BLaER1 treated with 17β-estradiol and CSF1 and Interleukin-3, amounts not matched to agents 10 nM and 100 nM (cell line): Measurements from ENCODE around the gene ACSS2.

Source experiments
- H3K27ac ChIP-seq, 11 experiments: shearing (Covaris generic); formaldehyde crosslinking; 2 replicates each; pipeline ENCODE4 v1.8.1; 2022
- H3K27me3 ChIP-seq, 11 experiments: shearing (Covaris generic); formaldehyde crosslinking; 2 replicates each; pipeline ENCODE4 v1.8.1; 2022
- H3K36me3 ChIP-seq, 11 experiments: shearing (Covaris generic); formaldehyde crosslinking; 2 replicates each; pipeline ENCODE4 v1.8.1; 2022
- H3K4me1 ChIP-seq, 10 experiments: shearing (Covaris generic); formaldehyde crosslinking; 2 replicates each; pipeline ENCODE4 v1.8.1; 2022
- H3K4me2 ChIP-seq, 11 experiments: shearing (Covaris generic); formaldehyde crosslinking; 2 replicates each; pipeline ENCODE4 v1.8.1; 2022
- H3K4me3 ChIP-seq, 10 experiments: shearing (Covaris generic); formaldehyde crosslinking; 2 replicates each; pipeline ENCODE4 v1.8.1; 2022
- H3K9ac ChIP-seq, 11 experiments: shearing (Covaris generic); formaldehyde crosslinking; 2 replicates each; pipeline ENCODE4 v1.8.1; 2022
- H3K9me3 ChIP-seq, 11 experiments: shearing (Covaris generic); formaldehyde crosslinking; replicated peaks in 1 of 11; 2 replicates each; pipeline ENCODE4 v1.8.1; 2022
- H4K20me1 ChIP-seq, 11 experiments: shearing (Covaris generic); formaldehyde crosslinking; 2 replicates each; pipeline ENCODE4 v1.8.1; 2022
- Cebpa-rat ChIP-seq, 11 experiments: shearing (Covaris generic); IDR thresholded peaks; 2 replicates each; pipeline ENCODE4 v1.8.1; 2022

ACSS2 gene

GRCh38 chr20:34928411-34928810 lies 52.0 kb downstream of the ACSS2 start:
- no peak overlapping the region for H3K4me3 ChIP-seq
- H3K4me1 ChIP-seq, result peaks cover 0 to 10% (median 0%) of the 10 kb centered on the region in 10 experiments; a peak in 5 of 20 replicates
- H4K20me1 ChIP-seq, result peaks cover 0 to 11% (median 0%) of the 10 kb centered on the region in 11 experiments; a peak in 3 of 22 replicates
- H3K4me2 ChIP-seq, result no peak overlapping the region
- H3K9me3 ChIP-seq, result no peaks in the 10 kb centered on the region
- no peak for TF ChIP-seq Cebpa-rat (IDR thresholded peaks at IDR 0.05)
- no peak overlapping the region for H3K27ac ChIP-seq
- no peaks in the 10 kb centered on the region for H3K27me3 ChIP-seq
- no peak overlapping the region for H3K9ac ChIP-seq
- H3K36me3 ChIP-seq, result peaks cover 91 to 98% (median 94%) of the 10 kb centered on the region in 11 experiments

- H3K9ac ChIP-seq, result no peak overlapping the region
- H3K4me3 ChIP-seq, result no peak overlapping the region
- peaks cover 0 to 11% (median 0%) of the 10 kb centered on the region in 11 experiments; a peak in 2 of 22 replicates for H4K20me1 ChIP-seq
- TF ChIP-seq Cebpa-rat (IDR thresholded peaks at IDR 0.05), result no peak
- no peak overlapping the region for H3K4me2 ChIP-seq
- peaks cover 0 to 5% (median 0%) of the 10 kb centered on the region in 10 experiments; a peak in 1 of 20 replicates for H3K4me1 ChIP-seq
- peaks cover 90 to 100% (median 94%) of the 10 kb centered on the region in 11 experiments for H3K36me3 ChIP-seq
- H3K9me3 ChIP-seq, result no peaks in the 10 kb centered on the region
- H3K27ac ChIP-seq, result no peak overlapping the region
- no peaks in the 10 kb centered on the region for H3K27me3 ChIP-seq
These were observed 55.4 kb downstream of the ACSS2 start for GRCh38 chr20:34931771-34932170.

GRCh38 chr20:34938466-34939163 lies 62.2 kb downstream of the ACSS2 start:
- H3K4me1 ChIP-seq, result peaks cover 10 to 47% (median 14%) of the 10 kb centered on the region in 10 experiments; a peak in 19 of 20 replicates
- no peak overlapping the region for H3K4me3 ChIP-seq
- peak overlapping the region; percentile 3 to 82 (median 35); a peak in 15 of 22 replicates for H3K4me2 ChIP-seq
- H4K20me1 ChIP-seq, result peaks cover 0 to 8% (median 0%) of the 10 kb centered on the region in 11 experiments; a peak in 1 of 22 replicates
- H3K36me3 ChIP-seq, result peaks cover 56 to 100% (median 89%) of the 10 kb centered on the region in 11 experiments
- peak overlapping the region in 8 of 11 experiments; percentile 20 to 59 (median 42); a peak in 9 of 22 replicates for H3K9ac ChIP-seq
- peak overlapping the region in 10 of 11 experiments; percentile 35 to 77 (median 66); a peak in 17 of 22 replicates for H3K27ac ChIP-seq
- TF ChIP-seq Cebpa-rat (IDR thresholded peaks at IDR 0.05), result no peak
- H3K27me3 ChIP-seq, result no peaks in the 10 kb centered on the region
- no peaks in the 10 kb centered on the region for H3K9me3 ChIP-seq

GRCh38 chr20:34940081-34940481 lies 63.7 kb downstream of the ACSS2 start:
- Histone ChIP-seq H3K9ac (no peak overlapping the region), H3K4me1 (peaks cover 10 to 47% (median 14%) of the 10 kb centered on the region in 10 experiments; a peak in 19 of 20 replicates), H3K9me3 (no peaks in the 10 kb centered on the region), H3K27ac (no peak overlapping the region; a peak in 1 of 22 replicates), H3K4me2 (peak overlapping the region in 3 of 11 experiments; percentile 0 to 82 (median 66); a peak in 4 of 22 replicates), H3K27me3 (no peaks in the 10 kb centered on the region), H3K4me3 (no peak overlapping the region), H4K20me1 (peaks cover 0 to 15% (median 0%) of the 10 kb centered on the region in 11 experiments; a peak in 2 of 22 replicates), H3K36me3 (peaks cover 58 to 100% (median 94%) of the 10 kb centered on the region in 11 experiments)
- no peak for TF ChIP-seq Cebpa-rat (IDR thresholded peaks at IDR 0.05)

- Histone ChIP-seq H3K9ac (no peak overlapping the region), H3K4me2 (peak overlapping the region in 2 of 11 experiments; percentile 11 to 38; a peak in 3 of 22 replicates), H4K20me1 (peaks cover 0 to 15% (median 0%) of the 10 kb centered on the region in 11 experiments; a peak in 2 of 22 replicates), H3K4me3 (no peak overlapping the region), H3K27me3 (no peaks in the 10 kb centered on the region), H3K9me3 (no peaks in the 10 kb centered on the region), H3K27ac (no peak overlapping the region), H3K36me3 (peaks cover 57 to 100% (median 95%) of the 10 kb centered on the region in 11 experiments), H3K4me1 (peaks cover 8 to 47% (median 14%) of the 10 kb centered on the region in 10 experiments; a peak in 19 of 20 replicates)
- TF ChIP-seq Cebpa-rat (IDR thresholded peaks at IDR 0.05), result no peak
These were observed 64.8 kb downstream of the ACSS2 start for GRCh38 chr20:34941226-34941625.

GRCh38 chr20:34942301-34942700 lies 65.9 kb downstream of the ACSS2 start:
- Histone ChIP-seq H3K27me3 (no peaks in the 10 kb centered on the region), H3K27ac (no peak overlapping the region), H3K36me3 (peaks cover 58 to 100% (median 95%) of the 10 kb centered on the region in 11 experiments)

GRCh38 chr20:34943808-34944567 lies 67.6 kb downstream of the ACSS2 start:
- H4K20me1 ChIP-seq, result peaks cover 0 to 15% (median 0%) of the 10 kb centered on the region in 11 experiments; a peak in 3 of 22 replicates
- H3K9me3 ChIP-seq, result no peaks in the 10 kb centered on the region
- H3K27me3 ChIP-seq, result no peaks in the 10 kb centered on the region
- no peak overlapping the region for H3K4me2 ChIP-seq
- no peak overlapping the region for H3K27ac ChIP-seq
- no peak for TF ChIP-seq Cebpa-rat (IDR thresholded peaks at IDR 0.05)
- H3K36me3 ChIP-seq, result peaks cover 67 to 99% (median 91%) of the 10 kb centered on the region in 11 experiments
- peaks cover 0 to 33% (median 3%) of the 10 kb centered on the region in 10 experiments; a peak in 15 of 20 replicates for H3K4me1 ChIP-seq
- no peak overlapping the region for H3K9ac ChIP-seq
- no peak overlapping the region for H3K4me3 ChIP-seq

More at GRCh38 chr20:34942301-34942700, 65.9 kb downstream of the ACSS2 start:
- peaks cover 8 to 47% (median 14%) of the 10 kb centered on the region in 10 experiments; a peak in 19 of 20 replicates for H3K4me1 ChIP-seq
- H3K9ac ChIP-seq, result no peak overlapping the region
- no peak for TF ChIP-seq Cebpa-rat (IDR thresholded peaks at IDR 0.05)
- H3K4me3 ChIP-seq, result no peak overlapping the region
- H3K4me2 ChIP-seq, result no peak overlapping the region
- H3K9me3 ChIP-seq, result no peaks in the 10 kb centered on the region
- peaks cover 0 to 15% (median 0%) of the 10 kb centered on the region in 11 experiments; a peak in 2 of 22 replicates for H4K20me1 ChIP-seq

- Histone ChIP-seq H3K27ac (no peak overlapping the region), H3K36me3 (peaks cover 82 to 99% (median 95%) of the 10 kb centered on the region in 11 experiments), H3K9ac (no peak overlapping the region), H4K20me1 (peaks cover 0 to 15% (median 0%) of the 10 kb centered on the region in 11 experiments; a peak in 4 of 22 replicates), H3K27me3 (no peaks in the 10 kb centered on the region), H3K4me2 (no peak overlapping the region), H3K4me1 (peaks cover 0 to 18% (median 0%) of the 10 kb centered on the region in 10 experiments; a peak in 6 of 20 replicates), H3K9me3 (no peaks in the 10 kb centered on the region), H3K4me3 (no peak overlapping the region)
- TF ChIP-seq Cebpa-rat (IDR thresholded peaks at IDR 0.05), result no peak
These were observed 69.1 kb downstream of the ACSS2 start for GRCh38 chr20:34945315-34946077.
